Stomach smooth muscle (tissue), 2 donors: ENCODE data around the gene SPTSSB.

Source experiments
- H3K27ac ChIP-seq: one replicate; pipeline ENCODE4 v1.7.0; 2013; ENCODE audit warnings: mild to moderate bottlenecking, low read length, inconsistent platforms
- H3K27me3 ChIP-seq, 2 donors: one replicate each; pipeline ENCODE4 v1.7.0; 2013; ENCODE audit warnings: low read length in 2 of 2; ENCODE audit not compliant: insufficient read depth in 2 of 2, control insufficient read depth in 1 of 2
- H3K36me3 ChIP-seq, 2 donors: one replicate each; pipeline ENCODE4 v1.7.0; 2013; ENCODE audit warnings: low read length in 2 of 2; ENCODE audit not compliant: control insufficient read depth in 2 of 2, insufficient read depth in 2 of 2
- H3K4me1 ChIP-seq: one replicate; pipeline ENCODE4 v1.7.0; 2013; ENCODE audit warnings: low read length; ENCODE audit not compliant: control insufficient read depth, insufficient read depth
- H3K4me3 ChIP-seq, 2 donors: one replicate each; pipeline ENCODE4 v1.7.0; 2013; ENCODE audit warnings: low read length in 2 of 2
- H3K9ac ChIP-seq, 2 donors: one replicate each; pipeline ENCODE4 v1.7.0; 2013; ENCODE audit warnings: low read length in 2 of 2, mild to moderate bottlenecking in 1 of 2
- H3K9me3 ChIP-seq, 2 donors: one replicate each; pipeline ENCODE4 v1.7.0; 2013; ENCODE audit warnings: low read length in 2 of 2; ENCODE audit not compliant: control insufficient read depth in 2 of 2
- donor health status: healthy.
- donor health status: Pancreatic carcinoma.

The SPTSSB gene

DNA sequence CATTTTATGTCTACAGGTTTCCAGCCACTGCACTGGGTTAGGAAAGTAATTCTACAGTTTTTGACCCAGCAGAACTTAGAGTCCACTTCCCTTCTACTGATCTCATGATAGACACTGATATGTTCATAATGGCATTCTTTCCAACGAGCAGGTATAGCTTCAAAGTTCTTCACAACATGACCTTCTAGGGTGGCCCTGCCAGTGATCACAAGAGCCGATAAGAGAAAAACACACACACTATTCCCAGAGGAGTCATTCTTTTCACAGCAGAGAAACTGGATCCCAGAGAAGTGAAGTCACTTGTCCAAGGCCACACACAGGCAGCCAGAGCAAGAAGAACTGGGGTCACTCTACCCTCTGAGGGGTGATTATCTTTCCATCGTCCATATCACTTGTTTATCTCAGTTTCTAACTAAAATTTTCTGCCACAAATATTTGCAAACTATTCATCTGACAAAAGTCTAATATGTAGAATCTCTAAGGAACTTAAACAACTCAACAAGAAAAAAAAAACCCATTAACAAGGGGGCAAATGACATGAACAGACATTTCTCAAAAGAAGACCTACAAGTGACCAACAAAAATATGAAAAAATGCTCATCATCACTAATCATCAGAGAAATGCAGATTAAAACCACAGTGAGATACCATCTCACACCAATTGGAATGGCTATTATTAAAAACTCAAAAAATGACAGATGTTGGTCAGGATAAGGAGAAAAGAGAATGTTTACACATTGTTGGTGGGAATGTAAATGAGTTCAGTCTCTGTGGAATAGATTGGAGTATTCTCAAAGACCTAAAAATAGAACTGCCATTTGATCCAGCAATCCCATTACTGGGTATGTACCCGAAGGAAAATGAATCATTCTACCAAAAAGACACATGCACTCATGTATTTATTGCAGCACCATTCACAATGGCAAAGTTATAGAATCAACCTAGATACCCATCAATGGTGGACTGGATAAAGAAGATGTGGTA lies 31.5 kb downstream of the SPTSSB start:
- Histone ChIP-seq H3K27me3 (no peaks in the 10 kb centered on the region), H3K4me1 (peaks cover 3% of the 10 kb centered on the region), H3K9me3 (no peaks in the 10 kb centered on the region), H3K27ac (no peak overlapping the region), H3K9ac (no peak overlapping the region), H3K4me3 (no peak overlapping the region), H3K36me3 (no peaks in the 10 kb centered on the region)

DNA sequence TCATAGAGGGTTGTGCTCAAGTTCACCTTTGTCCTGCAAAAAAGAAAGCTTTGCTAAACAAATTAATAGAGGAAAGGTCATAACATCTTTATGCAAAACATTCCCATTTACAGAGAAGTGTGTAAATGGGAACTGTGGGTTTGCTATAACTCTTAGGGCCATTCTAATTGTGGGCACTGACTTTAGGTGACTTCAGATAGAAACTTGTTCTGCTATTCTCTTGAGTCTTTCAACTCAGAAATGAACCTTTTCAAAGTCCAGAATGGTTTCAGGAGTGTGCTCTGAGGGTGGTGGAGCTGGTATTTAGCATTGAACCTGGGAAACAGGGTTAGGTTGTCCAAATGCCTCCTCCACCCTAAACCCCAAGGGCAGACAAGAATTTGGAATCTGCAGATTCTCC lies 34.0 kb downstream of the SPTSSB start:
- Histone ChIP-seq H3K9ac (no peak overlapping the region), H3K27me3 (no peaks in the 10 kb centered on the region), H3K4me3 (no peak overlapping the region), H3K27ac (no peak overlapping the region), H3K36me3 (no peaks in the 10 kb centered on the region), H3K4me1 (no peaks in the 10 kb centered on the region), H3K9me3 (no peaks in the 10 kb centered on the region)

- Histone ChIP-seq H3K4me3 (no peak overlapping the region), H3K27ac (no peak overlapping the region), H3K9me3 (no peaks in the 10 kb centered on the region), H3K9ac (no peak overlapping the region), H3K4me1 (no peaks in the 10 kb centered on the region), H3K36me3 (no peaks in the 10 kb centered on the region), H3K27me3 (no peaks in the 10 kb centered on the region)
These were observed 34.7 kb downstream of the SPTSSB start for GRCh38 chr3:161336661-161337060.

DNA sequence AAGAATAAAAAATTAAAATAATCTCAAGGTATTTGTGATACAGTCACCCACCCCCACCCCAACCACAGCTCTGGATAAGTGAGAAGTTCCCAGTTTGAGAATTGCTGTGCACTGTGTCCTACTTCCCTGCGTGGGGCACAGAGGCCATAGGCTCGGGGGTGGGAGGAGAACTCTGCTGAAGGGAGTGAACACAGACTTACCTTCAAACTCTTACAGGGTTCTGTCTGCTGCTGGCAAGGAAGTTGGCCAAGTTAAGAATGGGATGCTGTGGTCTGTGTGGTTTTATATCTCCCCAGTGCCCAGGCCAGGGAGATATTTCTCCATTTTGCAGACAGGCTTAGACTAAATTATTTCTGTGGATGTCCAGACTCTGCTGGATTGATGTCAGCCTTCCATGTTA lies 37.6 kb downstream of the SPTSSB start:
- no peaks in the 10 kb centered on the region for H3K27me3 ChIP-seq
- H3K27ac ChIP-seq = no peak overlapping the region
- no peak overlapping the region for H3K4me3 ChIP-seq
- no peak overlapping the region for H3K9ac ChIP-seq
- H3K36me3 ChIP-seq = no peaks in the 10 kb centered on the region
- H3K9me3 ChIP-seq = no peaks in the 10 kb centered on the region
- no peaks in the 10 kb centered on the region for H3K4me1 ChIP-seq

GRCh38 chr3:161332792-161333191 lies 38.5 kb downstream of the SPTSSB start:
- H3K4me1 ChIP-seq = no peaks in the 10 kb centered on the region
- no peak overlapping the region for H3K4me3 ChIP-seq
- H3K9me3 ChIP-seq = no peaks in the 10 kb centered on the region
- no peak overlapping the region for H3K9ac ChIP-seq
- no peaks in the 10 kb centered on the region for H3K36me3 ChIP-seq
- H3K27me3 ChIP-seq = no peaks in the 10 kb centered on the region
- H3K27ac ChIP-seq = no peak overlapping the region

GRCh38 chr3:161325059-161325458 lies 46.3 kb downstream of the SPTSSB start:
- Histone ChIP-seq H3K4me3 (no peak overlapping the region), H3K36me3 (no peaks in the 10 kb centered on the region), H3K9ac (no peak overlapping the region), H3K9me3 (peaks cover 0 to 4% of the 10 kb centered on the region in 2 donors), H3K27ac (no peak overlapping the region), H3K27me3 (no peaks in the 10 kb centered on the region), H3K4me1 (no peaks in the 10 kb centered on the region)

DNA sequence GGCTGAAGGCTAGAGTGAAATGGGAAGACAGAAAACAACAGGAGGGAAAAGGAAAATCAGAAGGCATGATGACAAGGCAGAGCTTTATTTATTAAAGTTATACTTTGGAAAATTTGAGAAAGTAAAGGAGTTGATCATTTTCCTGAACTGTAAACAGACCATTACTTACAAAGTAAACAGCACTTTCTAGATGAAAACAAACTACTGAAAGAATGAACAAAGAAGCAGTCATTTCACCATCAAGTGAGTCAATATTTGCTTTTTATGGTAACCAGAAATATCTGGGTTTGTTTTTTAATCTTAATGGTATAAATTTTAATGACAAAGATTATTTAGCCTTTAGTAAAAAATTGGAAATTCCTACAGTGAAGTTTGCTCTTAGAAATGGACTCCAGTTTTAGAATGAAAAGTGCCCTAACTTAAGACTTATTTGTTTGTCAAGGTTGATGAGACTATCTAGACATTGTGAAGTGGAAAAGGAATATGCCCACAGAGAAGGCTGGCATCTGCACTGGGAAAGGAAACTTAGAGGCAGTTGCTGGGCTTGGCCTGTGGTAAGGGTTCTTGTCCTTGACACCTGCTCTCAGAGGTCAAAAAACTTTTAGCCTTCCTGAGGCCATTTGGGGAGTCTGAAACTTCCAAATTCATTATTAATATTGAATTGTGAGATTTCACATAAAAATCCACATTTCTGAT lies 47.2 kb downstream of the SPTSSB start:
- Histone ChIP-seq H3K4me1 (no peaks in the 10 kb centered on the region), H3K4me3 (no peak overlapping the region), H3K27ac (no peak overlapping the region), H3K27me3 (no peaks in the 10 kb centered on the region), H3K36me3 (no peaks in the 10 kb centered on the region), H3K9ac (no peak overlapping the region), H3K9me3 (peaks cover 0 to 4% of the 10 kb centered on the region in 2 donors)

GRCh38 chr3:161322781-161323568 lies 48.3 kb downstream of the SPTSSB start:
- H3K4me3 ChIP-seq = no peak overlapping the region
- H3K36me3 ChIP-seq = no peaks in the 10 kb centered on the region
- H3K9me3 ChIP-seq = peaks cover 0 to 4% of the 10 kb centered on the region in 2 donors
- H3K27me3 ChIP-seq = no peaks in the 10 kb centered on the region
- H3K27ac ChIP-seq = no peak overlapping the region
- H3K9ac ChIP-seq = no peak overlapping the region
- H3K4me1 ChIP-seq = no peaks in the 10 kb centered on the region

GRCh38 chr3:161320837-161321236 lies 50.5 kb downstream of the SPTSSB start:
- Histone ChIP-seq H3K36me3 (no peaks in the 10 kb centered on the region), H3K27me3 (no peaks in the 10 kb centered on the region), H3K4me1 (no peaks in the 10 kb centered on the region), H3K27ac (no peak overlapping the region), H3K9ac (no peak overlapping the region), H3K9me3 (peaks cover 0 to 4% of the 10 kb centered on the region in 2 donors), H3K4me3 (no peak overlapping the region)

GRCh38 chr3:161319867-161320266 lies 51.5 kb downstream of the SPTSSB start:
- H3K4me1 ChIP-seq = no peaks in the 10 kb centered on the region
- H3K27me3 ChIP-seq = no peaks in the 10 kb centered on the region
- H3K4me3 ChIP-seq = no peak overlapping the region
- no peak overlapping the region for H3K9ac ChIP-seq
- no peaks in the 10 kb centered on the region for H3K36me3 ChIP-seq
- peaks cover 0 to 4% of the 10 kb centered on the region in 2 donors for H3K9me3 ChIP-seq
- no peak overlapping the region for H3K27ac ChIP-seq
